ENCODE data around the gene TCFL5.

Gene TCFL5

DNA sequence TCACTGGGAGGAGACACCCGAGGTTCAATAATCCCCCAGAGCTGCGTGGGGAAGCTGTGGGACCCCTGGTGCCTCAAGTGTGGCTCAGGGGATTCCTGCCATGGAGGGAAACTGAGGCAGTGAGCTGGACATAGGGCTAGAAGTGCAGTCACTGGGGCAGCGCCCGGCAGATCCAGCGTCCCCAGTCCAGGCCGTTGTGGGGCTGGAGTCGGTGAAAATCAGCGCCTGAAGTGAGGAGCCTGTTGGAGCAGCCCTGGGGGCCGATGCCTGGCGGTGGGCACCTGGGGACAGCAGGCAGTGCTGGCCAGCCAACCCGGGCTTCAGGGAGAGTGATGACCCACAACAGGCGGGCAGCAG, 46.9 kb downstream of the TCFL5 start:
- peaks cover 5 to 41% (median 28%) of the 10 kb centered on the region in 4 experiments for H3K36me3 ChIP-seq (ENCODE audit: control insufficient read depth in 4 of 4, insufficient read depth in 4 of 4, low read length in 3 of 4)
- H3K9me3 ChIP-seq (ENCODE audit: control extremely low read depth in 1 of 5, control insufficient read depth in 4 of 5, insufficient read depth in 2 of 5, low read depth in 1 of 5, low read length in 4 of 5), result no peaks in the 10 kb centered on the region
- ChIA-PET CTCF (interaction anchor here (1.1 to 1.9 kb wide), 2 partner anchors 10 to 79 kb away, joined by 3 to 6 read pairs; partner anchors contain the start of gene OGFR), POLR2A (no interaction called here)
- DNase-seq, result no peak
- 78% methylated on average over 10 of the region's 12 CpGs for WGBS (ENCODE audit: insufficient coverage)
- no peak overlapping the region for H3K4me3 ChIP-seq (ENCODE audit: control insufficient read depth in 1 of 7, extremely low read depth in 1 of 7, insufficient read depth in 4 of 7, low read depth in 2 of 7, low read length in 6 of 7)
- H3K4me1 ChIP-seq (ENCODE audit: control extremely low read depth in 1 of 4, control insufficient read depth in 4 of 4, insufficient read depth in 4 of 4, low read length in 3 of 4), result peaks cover 0 to 32% (median 21%) of the 10 kb centered on the region in 4 experiments
- no peak overlapping the region for H3K27ac ChIP-seq (ENCODE audit: insufficient read depth in 1 of 2, low read depth in 1 of 2, low read length in 2 of 2, poor library complexity in 1 of 2, severe bottlenecking in 2 of 2)
- H3K27me3 ChIP-seq (replicated peaks in 2 of 5; ENCODE audit: control insufficient read depth in 4 of 5, insufficient read depth in 5 of 5, low read length in 4 of 5), result peaks cover 0 to 45% (median 21%) of the 10 kb centered on the region in 5 experiments

DNA sequence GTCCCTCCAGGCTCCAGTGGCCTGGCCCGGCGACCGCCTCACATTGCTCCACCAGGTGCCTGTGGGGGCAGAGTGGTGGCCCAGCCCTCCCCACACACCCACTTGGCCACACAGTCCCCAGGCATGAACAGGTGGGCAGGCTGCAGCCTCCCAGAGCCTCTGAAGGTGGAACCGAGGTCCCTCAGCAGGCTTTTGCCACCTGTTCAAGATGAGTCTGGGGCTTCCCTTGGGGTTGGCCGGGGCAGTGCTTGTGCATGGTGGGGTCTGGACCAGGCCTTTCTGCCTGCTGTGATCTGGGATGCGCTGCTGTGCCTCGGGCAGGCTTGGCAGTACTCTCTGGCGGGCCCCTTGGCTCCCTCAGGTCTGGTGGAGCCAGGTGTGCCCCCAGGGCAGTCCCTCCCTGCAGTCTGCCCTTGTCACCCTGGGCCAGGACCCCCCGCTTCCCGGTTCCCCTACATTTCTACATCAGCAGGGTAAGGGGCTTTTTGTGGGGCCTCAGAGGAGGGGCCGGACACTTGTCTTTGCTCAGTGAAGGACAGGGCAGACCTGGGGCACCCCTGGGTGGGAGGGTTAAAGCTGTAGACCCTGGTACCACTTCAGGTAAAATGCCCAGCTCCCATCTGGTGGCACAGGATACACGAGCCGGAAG, 47.4 kb downstream of the TCFL5 start:
- H3K27ac ChIP-seq (ENCODE audit: insufficient read depth in 1 of 2, low read depth in 1 of 2, low read length in 2 of 2, poor library complexity in 1 of 2, severe bottlenecking in 2 of 2), result no peak overlapping the region

GRCh38 chr20:62813588-62813987, 48.0 kb downstream of the TCFL5 start:
- no peak overlapping the region for H3K4me3 ChIP-seq (ENCODE audit: control insufficient read depth in 1 of 7, extremely low read depth in 1 of 7, insufficient read depth in 4 of 7, low read depth in 2 of 7, low read length in 6 of 7)
- ChIA-PET CTCF (no interaction called here), POLR2A (no interaction called here)
- no peaks in the 10 kb centered on the region for H3K9me3 ChIP-seq (ENCODE audit: control extremely low read depth in 1 of 5, control insufficient read depth in 4 of 5, insufficient read depth in 2 of 5, low read depth in 1 of 5, low read length in 4 of 5)
- H3K36me3 ChIP-seq (ENCODE audit: control insufficient read depth in 4 of 4, insufficient read depth in 4 of 4, low read length in 3 of 4), result peaks cover 5 to 51% (median 35%) of the 10 kb centered on the region in 4 experiments
- H3K4me1 ChIP-seq (ENCODE audit: control extremely low read depth in 1 of 4, control insufficient read depth in 4 of 4, insufficient read depth in 4 of 4, low read length in 3 of 4), result peaks cover 0 to 21% (median 13%) of the 10 kb centered on the region in 4 experiments
- H3K27ac ChIP-seq (ENCODE audit: insufficient read depth in 1 of 2, low read depth in 1 of 2, low read length in 2 of 2, poor library complexity in 1 of 2, severe bottlenecking in 2 of 2), result no peak overlapping the region
- DNase-seq, result no peak
- H3K27me3 ChIP-seq (replicated peaks in 2 of 5; ENCODE audit: control insufficient read depth in 4 of 5, insufficient read depth in 5 of 5, low read length in 4 of 5), result peaks cover 0 to 40% (median 18%) of the 10 kb centered on the region in 5 experiments
- WGBS (ENCODE audit: insufficient coverage), result 97% methylated on average over 11 of the region's 13 CpGs

More for the DNA sequence above, 47.4 kb downstream of the TCFL5 start:
- peaks cover 5 to 46% (median 32%) of the 10 kb centered on the region in 4 experiments for H3K36me3 ChIP-seq (ENCODE audit: control insufficient read depth in 4 of 4, insufficient read depth in 4 of 4, low read length in 3 of 4)
- H3K4me1 ChIP-seq (ENCODE audit: control extremely low read depth in 1 of 4, control insufficient read depth in 4 of 4, insufficient read depth in 4 of 4, low read length in 3 of 4), result peaks cover 0 to 27% (median 18%) of the 10 kb centered on the region in 4 experiments
- no peak overlapping the region for H3K4me3 ChIP-seq (ENCODE audit: control insufficient read depth in 1 of 7, extremely low read depth in 1 of 7, insufficient read depth in 4 of 7, low read depth in 2 of 7, low read length in 6 of 7)
- peaks cover 0 to 42% (median 21%) of the 10 kb centered on the region in 5 experiments for H3K27me3 ChIP-seq (replicated peaks in 2 of 5; ENCODE audit: control insufficient read depth in 4 of 5, insufficient read depth in 5 of 5, low read length in 4 of 5)
- no peak for DNase-seq
- 91% methylated on average over 8 of the region's 13 CpGs for WGBS (ENCODE audit: insufficient coverage)
- H3K9me3 ChIP-seq (ENCODE audit: control extremely low read depth in 1 of 5, control insufficient read depth in 4 of 5, insufficient read depth in 2 of 5, low read depth in 1 of 5, low read length in 4 of 5), result no peaks in the 10 kb centered on the region
- ChIA-PET CTCF (interaction anchor here (1.1 to 1.9 kb wide), 2 partner anchors 10 to 78 kb away, joined by 3 to 6 read pairs; partner anchors contain the start of gene OGFR), POLR2A (no interaction called here)

- Histone ChIP-seq H3K4me3 (ENCODE audit: control insufficient read depth in 1 of 7, extremely low read depth in 1 of 7, insufficient read depth in 4 of 7, low read depth in 2 of 7, low read length in 6 of 7) (no peak overlapping the region), H3K9me3 (ENCODE audit: control extremely low read depth in 1 of 5, control insufficient read depth in 4 of 5, insufficient read depth in 2 of 5, low read depth in 1 of 5, low read length in 4 of 5) (no peaks in the 10 kb centered on the region), H3K27me3 (replicated peaks in 2 of 5; ENCODE audit: control insufficient read depth in 4 of 5, insufficient read depth in 5 of 5, low read length in 4 of 5) (peaks cover 0 to 33% (median 16%) of the 10 kb centered on the region in 5 experiments), H3K27ac (ENCODE audit: insufficient read depth in 1 of 2, low read depth in 1 of 2, low read length in 2 of 2, poor library complexity in 1 of 2, severe bottlenecking in 2 of 2) (no peak overlapping the region), H3K36me3 (ENCODE audit: control insufficient read depth in 4 of 4, insufficient read depth in 4 of 4, low read length in 3 of 4) (peaks cover 5 to 58% (median 35%) of the 10 kb centered on the region in 4 experiments), H3K4me1 (ENCODE audit: control extremely low read depth in 1 of 4, control insufficient read depth in 4 of 4, insufficient read depth in 4 of 4, low read length in 3 of 4) (peaks cover 0 to 20% (median 12%) of the 10 kb centered on the region in 4 experiments)
- no peak for DNase-seq
- CTCF ChIA-PET, result no interaction called here
- WGBS (ENCODE audit: insufficient coverage), result 96% methylated on average over 8 of the region's 11 CpGs
- POLR2A ChIA-PET, result no interaction called here
These were observed 48.8 kb downstream of the TCFL5 start for GRCh38 chr20:62812907-62813200.

GRCh38 chr20:62812181-62812906, 49.3 kb downstream of the TCFL5 start:
- Histone ChIP-seq H3K4me3 (ENCODE audit: control insufficient read depth in 1 of 7, extremely low read depth in 1 of 7, insufficient read depth in 4 of 7, low read depth in 2 of 7, low read length in 6 of 7) (no peak overlapping the region), H3K9me3 (ENCODE audit: control extremely low read depth in 1 of 5, control insufficient read depth in 4 of 5, insufficient read depth in 2 of 5, low read depth in 1 of 5, low read length in 4 of 5) (no peaks in the 10 kb centered on the region), H3K4me1 (ENCODE audit: control extremely low read depth in 1 of 4, control insufficient read depth in 4 of 4, insufficient read depth in 4 of 4, low read length in 3 of 4) (peaks cover 0 to 20% (median 11%) of the 10 kb centered on the region in 4 experiments), H3K27ac (ENCODE audit: insufficient read depth in 1 of 2, low read depth in 1 of 2, low read length in 2 of 2, poor library complexity in 1 of 2, severe bottlenecking in 2 of 2) (no peak overlapping the region), H3K27me3 (replicated peaks in 2 of 5; ENCODE audit: control insufficient read depth in 4 of 5, insufficient read depth in 5 of 5, low read length in 4 of 5) (peaks cover 0 to 27% (median 13%) of the 10 kb centered on the region in 5 experiments), H3K36me3 (ENCODE audit: control insufficient read depth in 4 of 4, insufficient read depth in 4 of 4, low read length in 3 of 4) (peaks cover 5 to 63% (median 40%) of the 10 kb centered on the region in 4 experiments)
- ChIA-PET POLR2A (no interaction called here), CTCF (no interaction called here)
- WGBS (ENCODE audit: insufficient coverage), result 90% methylated on average over 43 of the region's 43 CpGs
- DNase-seq, result no peak

- CTCF ChIA-PET, result interaction anchor here (2.5 kb wide), 1 partner anchor 15 kb away, joined by 8 read pairs; the partner anchor contains the start of gene MRGBP
- peaks cover 5 to 68% (median 42%) of the 10 kb centered on the region in 4 experiments for H3K36me3 ChIP-seq (ENCODE audit: control insufficient read depth in 4 of 4, insufficient read depth in 4 of 4, low read length in 3 of 4)
- 87% methylated on average over 10 of the region's 10 CpGs for WGBS (ENCODE audit: insufficient coverage)
These were observed 49.9 kb downstream of the TCFL5 start for GRCh38 chr20:62811720-62812119.

DNA sequence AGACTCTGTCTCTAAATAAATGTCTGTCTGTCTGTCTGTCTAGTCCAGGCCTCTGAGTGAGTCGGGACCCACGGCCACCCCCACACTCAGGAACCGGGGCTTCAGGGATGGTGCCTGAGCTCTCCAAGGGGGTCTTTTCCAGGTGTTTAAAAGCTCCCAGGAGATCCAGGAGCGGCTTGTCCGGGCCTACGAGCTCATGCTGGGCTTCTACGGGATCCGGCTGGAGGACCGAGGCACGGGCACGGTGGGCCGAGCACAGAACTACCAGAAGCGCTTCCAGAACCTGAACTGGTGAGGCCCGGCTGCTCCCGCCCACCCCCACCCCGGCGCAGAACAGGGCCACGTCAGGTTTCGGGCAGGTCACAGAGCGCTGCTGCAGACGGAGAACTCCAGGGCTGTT, 50.3 kb downstream of the TCFL5 start:
- H3K4me3 ChIP-seq (ENCODE audit: control insufficient read depth in 1 of 7, extremely low read depth in 1 of 7, insufficient read depth in 4 of 7, low read depth in 2 of 7, low read length in 6 of 7), result no peak overlapping the region
- POLR2A ChIA-PET, result no interaction called here
- no peak for DNase-seq
- peaks cover 0 to 17% (median 13%) of the 10 kb centered on the region in 4 experiments for H3K4me1 ChIP-seq (ENCODE audit: control extremely low read depth in 1 of 4, control insufficient read depth in 4 of 4, insufficient read depth in 4 of 4, low read length in 3 of 4)
- WGBS (ENCODE audit: insufficient coverage), result 98% methylated on average over 21 of the region's 21 CpGs
- H3K27me3 ChIP-seq (replicated peaks in 2 of 5; ENCODE audit: control insufficient read depth in 4 of 5, insufficient read depth in 5 of 5, low read length in 4 of 5), result peaks cover 0 to 19% (median 13%) of the 10 kb centered on the region in 5 experiments
- no peak overlapping the region for H3K27ac ChIP-seq (ENCODE audit: insufficient read depth in 1 of 2, low read depth in 1 of 2, low read length in 2 of 2, poor library complexity in 1 of 2, severe bottlenecking in 2 of 2)
- H3K9me3 ChIP-seq (ENCODE audit: control extremely low read depth in 1 of 5, control insufficient read depth in 4 of 5, insufficient read depth in 2 of 5, low read depth in 1 of 5, low read length in 4 of 5), result no peaks in the 10 kb centered on the region
- CTCF ChIA-PET, result interaction anchor here (2.5 kb wide), 1 partner anchor 14 kb away, joined by 8 read pairs; the partner anchor contains the start of gene MRGBP
- H3K36me3 ChIP-seq (ENCODE audit: control insufficient read depth in 4 of 4, insufficient read depth in 4 of 4, low read length in 3 of 4), result peaks cover 5 to 71% (median 42%) of the 10 kb centered on the region in 4 experiments

More at GRCh38 chr20:62811720-62812119, 49.9 kb downstream of the TCFL5 start:
- no peak overlapping the region for H3K27ac ChIP-seq (ENCODE audit: insufficient read depth in 1 of 2, low read depth in 1 of 2, low read length in 2 of 2, poor library complexity in 1 of 2, severe bottlenecking in 2 of 2)
- H3K27me3 ChIP-seq (replicated peaks in 2 of 5; ENCODE audit: control insufficient read depth in 4 of 5, insufficient read depth in 5 of 5, low read length in 4 of 5), result peaks cover 0 to 23% (median 13%) of the 10 kb centered on the region in 5 experiments
- peaks cover 0 to 18% (median 14%) of the 10 kb centered on the region in 4 experiments for H3K4me1 ChIP-seq (ENCODE audit: control extremely low read depth in 1 of 4, control insufficient read depth in 4 of 4, insufficient read depth in 4 of 4, low read length in 3 of 4)
- no peak overlapping the region for H3K4me3 ChIP-seq (ENCODE audit: control insufficient read depth in 1 of 7, extremely low read depth in 1 of 7, insufficient read depth in 4 of 7, low read depth in 2 of 7, low read length in 6 of 7)
- no peak for DNase-seq
- no peaks in the 10 kb centered on the region for H3K9me3 ChIP-seq (ENCODE audit: control extremely low read depth in 1 of 5, control insufficient read depth in 4 of 5, insufficient read depth in 2 of 5, low read depth in 1 of 5, low read length in 4 of 5)
- POLR2A ChIA-PET, result no interaction called here

Measured in common myeloid progenitor, CD34-positive (primary cell).